ENCODE measurements around the gene ADORA1.

ADORA1 gene

DNA sequence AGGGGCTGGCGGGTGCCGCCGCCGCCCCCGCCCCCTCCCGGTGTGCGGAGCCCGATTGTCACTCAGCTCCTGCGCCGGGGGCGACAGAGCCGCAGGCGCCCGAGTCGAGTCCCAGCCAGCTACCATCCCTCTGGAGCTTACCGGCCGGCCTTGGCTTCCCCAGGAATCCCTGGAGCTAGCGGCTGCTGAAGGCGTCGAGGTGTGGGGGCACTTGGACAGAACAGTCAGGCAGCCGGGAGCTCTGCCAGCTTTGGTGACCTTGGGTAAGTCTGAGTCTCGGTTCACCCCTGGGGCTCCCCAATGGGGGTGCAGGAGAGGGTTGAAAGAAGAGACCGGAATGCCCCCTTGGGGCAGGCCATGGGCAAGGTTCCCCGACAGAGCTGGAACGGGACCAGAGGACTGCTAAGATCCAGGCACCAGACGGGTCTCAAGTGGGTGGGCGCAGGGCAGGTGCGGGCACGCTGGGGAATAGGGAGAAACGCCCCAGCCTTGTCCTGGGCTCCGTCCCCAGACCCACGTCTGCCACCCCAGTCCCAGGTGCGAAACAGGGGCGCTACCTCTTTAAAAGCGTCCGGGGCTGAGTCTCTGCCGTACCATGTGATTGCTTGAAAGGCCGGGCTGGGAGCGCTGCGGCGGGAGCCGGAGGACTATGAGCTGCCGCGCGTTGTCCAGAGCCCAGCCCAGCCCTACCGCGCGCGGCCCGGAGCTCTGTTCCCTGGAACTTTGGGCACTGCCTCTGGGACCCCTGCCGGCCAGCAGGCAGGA is at the start of gene ADORA1:
TSS of gene ADORA1 (plus strand) at position 61 of the 765 bp plus-strand sequence. CDS start 1,116 bp downstream, outside the sequence.
- Histone ChIP-seq H3K9ac (ENCODE audit: low read depth, low read length) (peak within 1 kb of the TSS; percentile 20), H3K9me3 (ENCODE audit: control insufficient read depth, insufficient read depth, low read length) (no peaks in the 10 kb centered on the region), H3K4me3 (ENCODE audit: low read depth, low read length) (peak within 1 kb of the TSS; percentile 82), H3K27me3 (ENCODE audit: control insufficient read depth, insufficient read depth, low read length) (peaks cover 52% of the 10 kb centered on the region), H3K36me3 (ENCODE audit: control insufficient read depth, insufficient read depth, low read length) (no peaks in the 10 kb centered on the region), H3K4me1 (ENCODE audit: control insufficient read depth, insufficient read depth, low read length) (peaks cover 18% of the 10 kb centered on the region)

DNA sequence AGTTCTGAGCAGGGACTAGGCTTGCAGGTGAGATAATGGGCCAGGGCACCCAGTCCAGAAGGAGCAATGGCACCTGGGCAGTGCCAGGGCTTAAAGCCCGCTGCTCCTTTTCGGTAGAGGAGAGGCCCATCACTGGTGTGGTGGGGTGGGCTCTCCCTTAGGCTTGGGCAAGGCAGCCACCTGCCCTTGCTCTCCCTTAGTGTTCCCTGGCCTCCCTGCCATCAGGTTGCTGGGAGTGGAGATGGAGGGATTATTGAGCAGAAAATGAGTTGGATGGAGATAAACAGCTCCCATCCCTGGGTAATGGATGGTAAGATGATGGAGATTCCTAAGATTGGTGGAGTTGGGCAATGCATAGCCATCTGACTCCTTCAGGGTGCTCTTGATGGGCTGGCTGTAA is 49.6 kb upstream of the ADORA1 start:
- no peak overlapping the region for H3K4me3 ChIP-seq (ENCODE audit: low read depth, low read length)
- peaks cover 61% of the 10 kb centered on the region for H3K27me3 ChIP-seq (ENCODE audit: control insufficient read depth, insufficient read depth, low read length)
- peaks cover 17% of the 10 kb centered on the region for H3K4me1 ChIP-seq (ENCODE audit: control insufficient read depth, insufficient read depth, low read length)
- H3K9ac ChIP-seq (ENCODE audit: low read depth, low read length) = no peak overlapping the region
- no peaks in the 10 kb centered on the region for H3K9me3 ChIP-seq (ENCODE audit: control insufficient read depth, insufficient read depth, low read length)
- H3K36me3 ChIP-seq (ENCODE audit: control insufficient read depth, insufficient read depth, low read length) = no peaks in the 10 kb centered on the region

- peaks cover 17% of the 10 kb centered on the region for H3K4me1 ChIP-seq (ENCODE audit: control insufficient read depth, insufficient read depth, low read length)
- H3K9me3 ChIP-seq (ENCODE audit: control insufficient read depth, insufficient read depth, low read length) = no peaks in the 10 kb centered on the region
- H3K36me3 ChIP-seq (ENCODE audit: control insufficient read depth, insufficient read depth, low read length) = no peaks in the 10 kb centered on the region
- no peak overlapping the region for H3K4me3 ChIP-seq (ENCODE audit: low read depth, low read length)
- no peak overlapping the region for H3K9ac ChIP-seq (ENCODE audit: low read depth, low read length)
- H3K27me3 ChIP-seq (ENCODE audit: control insufficient read depth, insufficient read depth, low read length) = peaks cover 56% of the 10 kb centered on the region
Measured at GRCh38 chr1:203078478-203078877, 49.0 kb upstream of the ADORA1 start.

DNA sequence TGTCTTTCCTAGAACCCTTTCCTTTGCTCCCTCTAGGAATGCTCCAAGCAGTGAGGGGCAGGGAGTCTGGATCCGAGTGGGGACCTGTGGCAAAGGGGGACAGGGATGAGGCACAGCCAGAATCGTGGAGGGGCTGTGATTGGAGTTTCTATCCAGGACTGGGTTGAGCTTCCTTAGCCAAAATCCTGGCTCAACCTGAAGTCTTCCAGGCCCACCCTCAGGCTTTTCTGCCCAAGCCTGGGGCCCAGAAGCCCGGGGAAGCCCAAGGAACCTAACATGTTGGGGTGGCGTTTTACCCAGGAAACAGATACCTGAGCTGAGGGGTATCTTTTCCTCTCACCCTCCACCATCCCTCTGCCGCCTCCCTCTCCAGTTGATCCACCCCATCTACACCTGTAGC is 47.1 kb upstream of the ADORA1 start:
- no peaks in the 10 kb centered on the region for H3K9me3 ChIP-seq (ENCODE audit: control insufficient read depth, insufficient read depth, low read length)
- no peak overlapping the region for H3K4me3 ChIP-seq (ENCODE audit: low read depth, low read length)
- H3K4me1 ChIP-seq (ENCODE audit: control insufficient read depth, insufficient read depth, low read length) = peaks cover 17% of the 10 kb centered on the region
- H3K36me3 ChIP-seq (ENCODE audit: control insufficient read depth, insufficient read depth, low read length) = no peaks in the 10 kb centered on the region
- peaks cover 36% of the 10 kb centered on the region for H3K27me3 ChIP-seq (ENCODE audit: control insufficient read depth, insufficient read depth, low read length)
- no peak overlapping the region for H3K9ac ChIP-seq (ENCODE audit: low read depth, low read length)

DNA sequence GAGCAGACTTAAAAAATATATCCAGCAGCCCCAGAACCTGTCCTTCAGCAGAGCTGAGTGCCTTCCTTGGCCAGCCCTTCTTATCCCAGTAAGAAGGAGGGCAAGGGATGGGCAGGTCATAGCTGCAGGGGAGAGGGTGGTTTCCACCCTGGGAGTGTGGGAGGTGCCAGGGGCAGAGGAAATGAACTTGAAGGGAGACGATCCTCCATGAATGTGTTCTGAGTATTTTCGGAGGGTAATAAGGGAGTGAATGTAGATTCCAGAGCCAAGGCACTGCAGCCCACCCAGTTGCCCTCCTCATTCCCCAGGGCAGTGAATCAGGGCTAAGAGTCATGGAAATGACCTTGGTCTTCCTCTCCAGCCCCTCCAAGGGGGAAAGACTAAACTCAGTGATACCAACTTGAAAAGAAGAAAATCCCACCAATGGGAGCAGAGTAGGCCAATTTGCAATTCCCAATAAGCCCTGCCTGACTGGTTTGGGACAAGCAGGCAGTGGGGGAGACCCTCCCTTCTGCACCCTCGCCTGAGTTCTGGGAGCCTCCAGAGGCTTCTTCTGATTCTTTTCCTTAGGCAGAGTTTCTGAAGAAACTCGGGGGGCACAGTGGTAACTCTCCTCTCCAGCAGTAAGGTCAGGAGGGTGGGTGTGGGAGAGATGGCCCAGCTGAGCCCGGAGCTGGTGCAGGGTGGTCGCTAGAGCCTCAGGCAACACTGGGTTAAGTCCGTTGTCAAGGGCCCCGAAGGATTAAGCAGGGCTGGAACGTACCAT is 45.9 kb upstream of the ADORA1 start:
- Histone ChIP-seq H3K9ac (ENCODE audit: low read depth, low read length) (no peak overlapping the region), H3K4me1 (ENCODE audit: control insufficient read depth, insufficient read depth, low read length) (peaks cover 17% of the 10 kb centered on the region), H3K9me3 (ENCODE audit: control insufficient read depth, insufficient read depth, low read length) (no peaks in the 10 kb centered on the region), H3K4me3 (ENCODE audit: low read depth, low read length) (peak overlapping the region; percentile 8), H3K27me3 (ENCODE audit: control insufficient read depth, insufficient read depth, low read length) (peaks cover 24% of the 10 kb centered on the region), H3K36me3 (ENCODE audit: control insufficient read depth, insufficient read depth, low read length) (no peaks in the 10 kb centered on the region)

- Histone ChIP-seq H3K4me3 (ENCODE audit: low read depth, low read length) (no peak overlapping the region), H3K36me3 (ENCODE audit: control insufficient read depth, insufficient read depth, low read length) (no peaks in the 10 kb centered on the region), H3K9ac (ENCODE audit: low read depth, low read length) (no peak overlapping the region), H3K4me1 (ENCODE audit: control insufficient read depth, insufficient read depth, low read length) (peaks cover 17% of the 10 kb centered on the region), H3K27me3 (ENCODE audit: control insufficient read depth, insufficient read depth, low read length) (peaks cover 19% of the 10 kb centered on the region), H3K9me3 (ENCODE audit: control insufficient read depth, insufficient read depth, low read length) (no peaks in the 10 kb centered on the region)
Measured at GRCh38 chr1:203082231-203082505, 45.4 kb upstream of the ADORA1 start.

GRCh38 chr1:203082571-203083462 is 44.7 kb upstream of the ADORA1 start:
- Histone ChIP-seq H3K36me3 (ENCODE audit: control insufficient read depth, insufficient read depth, low read length) (no peaks in the 10 kb centered on the region), H3K9me3 (ENCODE audit: control insufficient read depth, insufficient read depth, low read length) (no peaks in the 10 kb centered on the region), H3K4me1 (ENCODE audit: control insufficient read depth, insufficient read depth, low read length) (peaks cover 17% of the 10 kb centered on the region), H3K27me3 (ENCODE audit: control insufficient read depth, insufficient read depth, low read length) (peaks cover 12% of the 10 kb centered on the region), H3K9ac (ENCODE audit: low read depth, low read length) (no peak overlapping the region), H3K4me3 (ENCODE audit: low read depth, low read length) (no peak overlapping the region)

DNA sequence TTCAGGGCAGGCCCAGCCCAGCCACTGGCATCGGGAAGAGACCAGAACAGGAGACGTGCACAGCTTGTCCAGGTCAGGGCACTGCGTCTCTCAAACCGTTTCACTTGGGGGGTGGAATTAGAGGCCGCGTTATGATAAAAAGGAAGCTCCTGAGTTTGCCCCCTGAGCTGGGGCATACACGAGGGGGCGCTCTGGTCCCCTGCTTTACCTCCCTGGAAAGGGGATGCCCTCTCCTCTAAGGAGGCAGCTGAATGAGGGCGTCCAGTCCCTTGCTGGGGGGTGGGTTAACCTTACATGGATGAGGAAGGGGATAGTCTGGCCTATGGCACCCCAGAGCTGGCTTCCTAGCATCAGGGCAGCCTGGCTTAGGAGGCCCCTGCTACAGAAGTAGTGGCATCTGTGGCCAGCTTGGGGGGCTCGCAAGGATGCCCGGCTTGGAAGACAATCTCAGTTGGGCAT is 44.0 kb upstream of the ADORA1 start:
- no peak overlapping the region for H3K9ac ChIP-seq (ENCODE audit: low read depth, low read length)
- peaks cover 17% of the 10 kb centered on the region for H3K4me1 ChIP-seq (ENCODE audit: control insufficient read depth, insufficient read depth, low read length)
- H3K4me3 ChIP-seq (ENCODE audit: low read depth, low read length) = no peak overlapping the region
- H3K27me3 ChIP-seq (ENCODE audit: control insufficient read depth, insufficient read depth, low read length) = peaks cover 6% of the 10 kb centered on the region
- H3K9me3 ChIP-seq (ENCODE audit: control insufficient read depth, insufficient read depth, low read length) = no peaks in the 10 kb centered on the region
- no peaks in the 10 kb centered on the region for H3K36me3 ChIP-seq (ENCODE audit: control insufficient read depth, insufficient read depth, low read length)

DNA sequence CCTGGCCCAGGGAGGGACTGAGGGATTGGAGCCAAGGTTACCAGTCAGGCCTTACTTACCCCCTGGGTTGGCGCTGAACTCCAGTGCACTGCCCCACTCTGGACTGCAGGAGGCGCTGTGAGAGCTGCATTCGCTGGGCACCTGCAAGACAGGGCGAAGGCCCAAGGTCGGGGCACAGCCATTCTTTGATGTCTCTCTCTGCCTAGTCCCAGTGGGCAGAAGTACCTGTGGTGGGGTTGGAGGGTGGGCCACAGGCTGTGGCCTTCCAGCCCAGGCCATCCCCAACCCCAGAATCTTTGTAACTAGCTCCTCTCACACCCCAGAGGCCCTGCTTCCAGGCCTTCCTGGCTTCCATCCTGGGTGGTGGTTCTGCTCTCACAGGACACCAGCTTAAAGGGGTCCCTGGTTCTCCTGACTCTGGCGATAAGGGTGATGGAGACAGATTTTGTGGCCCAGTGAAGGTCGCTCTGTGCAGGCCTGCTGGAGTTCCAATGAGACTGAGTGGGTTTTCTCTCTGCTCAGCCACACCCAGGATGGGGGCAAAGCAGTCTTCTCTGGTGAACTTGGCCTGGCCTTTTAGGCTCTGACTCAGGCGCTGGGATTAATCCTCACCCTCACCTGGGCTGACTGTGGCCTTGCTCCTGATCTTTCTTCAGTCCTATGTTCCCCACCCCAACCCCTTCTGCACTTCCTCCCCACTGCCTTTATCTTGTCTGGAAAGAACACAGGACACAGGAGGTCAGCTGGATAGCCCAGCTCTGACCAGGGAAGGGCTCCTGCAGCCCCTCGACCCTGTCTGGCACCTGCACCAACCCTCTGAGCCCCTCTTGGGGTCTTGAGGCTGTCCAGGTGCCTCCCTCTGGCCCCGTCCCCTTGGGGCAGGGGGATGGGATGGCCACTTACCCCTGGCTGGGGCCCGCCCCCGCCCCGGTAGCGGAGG is 42.7 kb upstream of the ADORA1 start:
- Histone ChIP-seq H3K27me3 (ENCODE audit: control insufficient read depth, insufficient read depth, low read length) (no peaks in the 10 kb centered on the region), H3K36me3 (ENCODE audit: control insufficient read depth, insufficient read depth, low read length) (no peaks in the 10 kb centered on the region), H3K4me1 (ENCODE audit: control insufficient read depth, insufficient read depth, low read length) (peaks cover 17% of the 10 kb centered on the region), H3K9ac (ENCODE audit: low read depth, low read length) (no peak overlapping the region), H3K4me3 (ENCODE audit: low read depth, low read length) (no peak overlapping the region), H3K9me3 (ENCODE audit: control insufficient read depth, insufficient read depth, low read length) (no peaks in the 10 kb centered on the region)

GRCh38 chr1:203085528-203086406 is 41.8 kb upstream of the ADORA1 start, which contains the start of gene MYOG:
MYOG (minus strand) TSS chr1:203086012; CDS start chr1:203085961, 51 bp downstream.
- Histone ChIP-seq H3K9me3 (ENCODE audit: control insufficient read depth, insufficient read depth, low read length) (no peaks in the 10 kb centered on the region), H3K36me3 (ENCODE audit: control insufficient read depth, insufficient read depth, low read length) (no peaks in the 10 kb centered on the region), H3K4me1 (ENCODE audit: control insufficient read depth, insufficient read depth, low read length) (peaks cover 17% of the 10 kb centered on the region), H3K4me3 (ENCODE audit: low read depth, low read length) (no peak within 1 kb of the TSS), H3K27me3 (ENCODE audit: control insufficient read depth, insufficient read depth, low read length) (no peaks in the 10 kb centered on the region), H3K9ac (ENCODE audit: low read depth, low read length) (no peak within 1 kb of the TSS)
